ENCODE measurements around the gene CNTNAP2.

Gene CNTNAP2

GRCh38 chr7:146698995-146699610 lies 582.5 kb downstream of the CNTNAP2 start:
- DNase-seq (ENCODE audit: low read depth): no peak

- no peak for DNase-seq (ENCODE audit: low read depth)
Observed at GRCh38 chr7:146700015-146700560, 583.5 kb downstream of the CNTNAP2 start.

GRCh38 chr7:146701166-146701565 lies 584.6 kb downstream of the CNTNAP2 start:
- no peak for DNase-seq (ENCODE audit: low read depth)

- no peak for DNase-seq (ENCODE audit: low read depth)
Observed at GRCh38 chr7:146702898-146703297, 586.3 kb downstream of the CNTNAP2 start.

- no peak for DNase-seq (ENCODE audit: low read depth)
Observed at GRCh38 chr7:146709451-146710027, 592.9 kb downstream of the CNTNAP2 start.

- DNase-seq (ENCODE audit: low read depth): no peak
Observed at GRCh38 chr7:146713205-146713604, 596.6 kb downstream of the CNTNAP2 start.

GRCh38 chr7:146713934-146714333 lies 597.3 kb downstream of the CNTNAP2 start:
- DNase-seq (ENCODE audit: low read depth): no peak

GRCh38 chr7:146720195-146720594 lies 603.6 kb downstream of the CNTNAP2 start:
- no peak for DNase-seq (ENCODE audit: low read depth)

GRCh38 chr7:146722986-146723385 lies 606.4 kb downstream of the CNTNAP2 start:
- DNase-seq (ENCODE audit: low read depth): no peak

GRCh38 chr7:146725520-146725919 lies 608.9 kb downstream of the CNTNAP2 start:
- DNase-seq (ENCODE audit: low read depth): no peak

GRCh38 chr7:146728141-146728540 lies 611.5 kb downstream of the CNTNAP2 start:
- no peak for DNase-seq (ENCODE audit: low read depth)

GRCh38 chr7:146728611-146729010 lies 612.0 kb downstream of the CNTNAP2 start:
- DNase-seq (ENCODE audit: low read depth): no peak

- DNase-seq (ENCODE audit: low read depth): no peak
Observed at GRCh38 chr7:146731185-146731584, 614.6 kb downstream of the CNTNAP2 start.

GRCh38 chr7:146735992-146736391 lies 619.4 kb downstream of the CNTNAP2 start:
- no peak for DNase-seq (ENCODE audit: low read depth)

GRCh38 chr7:146736446-146737190 lies 620.0 kb downstream of the CNTNAP2 start:
- no peak for DNase-seq (ENCODE audit: low read depth)

GRCh38 chr7:146740039-146740438 lies 623.4 kb downstream of the CNTNAP2 start:
- DNase-seq (ENCODE audit: low read depth): no peak

- DNase-seq (ENCODE audit: low read depth): no peak
Observed at GRCh38 chr7:146741911-146742310, 625.3 kb downstream of the CNTNAP2 start.

- no peak for DNase-seq (ENCODE audit: low read depth)
Observed at GRCh38 chr7:146754385-146754784, 637.8 kb downstream of the CNTNAP2 start.

- DNase-seq (ENCODE audit: low read depth): no peak
Observed at GRCh38 chr7:146755585-146755984, 639.0 kb downstream of the CNTNAP2 start.

GRCh38 chr7:146764458-146764857 lies 647.9 kb downstream of the CNTNAP2 start:
- DNase-seq (ENCODE audit: low read depth): no peak

GRCh38 chr7:146768957-146769356 lies 652.4 kb downstream of the CNTNAP2 start:
- no peak for DNase-seq (ENCODE audit: low read depth)

GRCh38 chr7:146772601-146773000 lies 656.0 kb downstream of the CNTNAP2 start:
- no peak for DNase-seq (ENCODE audit: low read depth)

- DNase-seq (ENCODE audit: low read depth): no peak
Observed at GRCh38 chr7:146773506-146773905, 656.9 kb downstream of the CNTNAP2 start.
